GM19099 (cell line): ENCODE measurements around the gene NFIC.

Source experiments
- POLR2A ChIP-seq: IDR thresholded peaks from 3 replicates; pipeline ENCODE4 v1.6.1; 2011; ENCODE audit warnings: low read depth; ENCODE audit not compliant: insufficient read length; ENCODE audit errors: extremely low read depth

Gene NFIC

GRCh38 chr19:3469638-3470499, 103.5 kb downstream of the NFIC start:
- no peak for TF ChIP-seq POLR2A

GRCh38 chr19:3470500-3471128, 104.2 kb downstream of the NFIC start:
- no peak for TF ChIP-seq POLR2A

DNA sequence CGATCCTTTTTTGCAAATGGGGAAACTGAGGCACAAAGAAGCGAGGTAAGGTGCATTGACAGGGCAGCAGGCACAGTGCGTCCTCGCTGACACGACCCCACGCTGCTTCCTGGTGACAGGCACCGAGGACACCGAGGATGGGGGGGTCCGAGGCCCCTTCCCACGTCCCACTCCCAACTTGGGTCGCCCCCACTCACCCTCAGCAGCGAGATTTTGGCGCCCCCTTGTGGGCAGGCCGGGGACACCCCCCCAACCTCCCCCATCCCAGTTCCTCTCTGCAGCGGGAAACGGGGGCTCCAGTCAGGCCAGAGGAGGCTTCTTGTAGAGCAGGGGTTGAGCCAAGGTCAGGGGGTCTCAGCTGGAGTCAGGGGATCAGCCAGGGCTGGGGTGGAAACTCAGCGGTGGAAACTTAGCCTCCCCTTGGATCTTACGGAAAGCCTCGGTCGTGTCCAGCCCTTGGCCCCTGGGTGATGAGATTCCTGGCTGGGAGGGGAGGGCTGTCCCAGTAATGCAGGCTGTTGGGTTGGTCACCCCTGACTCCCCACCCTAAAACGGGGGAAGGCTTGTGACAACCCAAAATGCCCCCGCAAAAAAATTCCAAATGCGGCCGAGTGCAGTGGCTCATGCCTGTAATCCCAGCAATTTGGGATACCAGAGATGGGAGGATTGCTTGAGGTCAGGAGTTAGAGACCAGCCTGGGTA, 105.7 kb downstream of the NFIC start:
- no peak for TF ChIP-seq POLR2A

GRCh38 chr19:3474010-3474409, 107.6 kb downstream of the NFIC start:
- TF ChIP-seq POLR2A = no peak

- no peak for TF ChIP-seq POLR2A
These were observed 108.2 kb downstream of the NFIC start for GRCh38 chr19:3474614-3475013.

DNA sequence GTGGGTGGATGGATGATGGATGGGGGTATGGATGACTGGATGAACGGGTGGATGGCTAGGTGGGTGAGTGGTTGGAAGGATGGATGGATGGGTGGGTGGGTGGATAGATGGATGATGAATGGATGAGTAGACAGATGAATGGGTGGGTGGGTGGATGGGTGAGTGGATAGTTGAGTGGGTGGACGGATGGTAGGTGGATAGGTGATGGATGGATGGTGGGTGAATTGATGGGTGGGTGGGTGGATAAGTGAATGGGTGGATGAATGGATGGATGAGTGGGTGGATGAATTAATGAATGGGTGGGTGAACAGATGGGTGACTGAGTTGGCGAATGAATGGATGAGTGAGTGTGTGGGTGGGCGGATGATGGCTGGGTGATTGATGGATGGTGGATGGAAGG, 109.1 kb downstream of the NFIC start:
- TF ChIP-seq POLR2A = no peak

- TF ChIP-seq POLR2A = no peak
These were observed 110.4 kb downstream of the NFIC start for GRCh38 chr19:3476830-3477229.

- TF ChIP-seq POLR2A = no peak
These were observed 111.1 kb downstream of the NFIC start for GRCh38 chr19:3477506-3477905.

DNA sequence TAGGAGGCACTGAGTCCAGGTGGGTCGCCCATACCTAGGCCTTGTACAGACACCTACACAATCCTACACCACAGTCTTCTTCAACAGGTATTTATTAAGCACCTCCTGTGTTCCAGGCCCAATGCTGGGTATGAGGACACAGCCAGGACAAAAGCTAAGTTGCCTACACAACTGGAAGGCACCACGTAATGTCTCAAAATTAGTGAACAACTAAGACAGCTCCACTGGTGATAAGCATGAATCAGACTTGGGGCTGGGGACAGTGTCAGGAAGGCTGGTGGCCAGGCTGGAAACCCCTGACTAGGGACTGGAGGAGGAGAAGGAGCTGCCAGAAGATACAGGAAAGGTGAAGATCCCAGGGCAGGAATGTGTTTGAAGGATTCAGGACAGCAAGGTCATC, 111.6 kb downstream of the NFIC start:
- no peak for TF ChIP-seq POLR2A

- no peak for TF ChIP-seq POLR2A
These were observed 112.2 kb downstream of the NFIC start for GRCh38 chr19:3478409-3479176.

DNA sequence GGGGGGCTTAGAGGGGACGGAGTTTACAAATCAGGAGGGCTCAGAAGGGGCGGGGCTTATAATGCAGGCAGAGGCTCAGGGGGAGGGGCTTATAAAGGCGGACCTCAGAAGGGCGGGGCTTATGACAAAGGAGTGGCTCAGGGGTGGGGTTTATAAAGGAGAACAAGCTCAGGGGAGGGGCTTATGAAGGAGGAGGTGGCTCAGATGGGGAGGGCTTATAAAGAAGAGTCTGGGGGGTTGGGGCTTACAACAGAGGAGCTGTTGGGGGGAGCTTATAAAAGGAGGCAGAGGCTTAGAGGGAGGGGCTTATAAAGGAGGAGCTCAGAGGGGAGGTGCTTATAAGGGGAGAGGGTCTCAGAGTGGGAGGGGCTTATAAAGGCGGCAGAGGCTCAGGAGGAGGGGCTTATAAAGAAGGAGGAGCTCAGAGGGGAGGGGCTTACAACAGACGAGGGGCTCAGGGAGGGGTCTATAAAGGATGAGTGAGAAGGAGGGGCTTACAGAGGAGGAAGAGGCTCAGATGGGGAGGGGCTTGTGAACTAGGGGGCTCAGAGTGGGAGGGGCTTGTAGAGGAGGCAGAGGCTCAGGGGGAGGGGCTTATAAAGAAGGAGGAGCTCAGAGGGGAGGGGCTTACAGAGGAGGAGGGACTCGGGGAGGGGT, 112.9 kb downstream of the NFIC start:
- TF ChIP-seq POLR2A = no peak

- TF ChIP-seq POLR2A = no peak
These were observed 113.4 kb downstream of the NFIC start for GRCh38 chr19:3479834-3480215.

- TF ChIP-seq POLR2A = no peak
These were observed 114.2 kb downstream of the NFIC start, which contains the start of gene SMIM24 for GRCh38 chr19:3480383-3481091. TSS of gene SMIM24 (minus strand) at chr19:3480525. CDS start at chr19:3480463, 62 bp downstream.
